DOHH2 (cell line): Measurements from ENCODE around the gene MCF2L2.
A peak's percentile ranks its signal among the peaks of the same experiment; 100 is the strongest.

Experiments used
- H3F3A ChIP-seq: fragments of 200-600 bp; sonication (generic), shearing (Covaris generic); 2 replicates; pipeline ENCODE4 v1.6.0; 2016; ENCODE audit warnings: antibody characterized with exemption, mild to moderate bottlenecking; ENCODE audit not compliant: control insufficient read depth, insufficient read depth
- H3K27ac ChIP-seq: fragments of 200-600 bp; sonication (generic); 2 replicates; pipeline ENCODE4 v1.5.1; 2014; ENCODE audit warnings: low read depth, mild to moderate bottlenecking, low read length, moderate library complexity
- H3K27me3 ChIP-seq: fragments of 200-600 bp; sonication (generic); 2 replicates; pipeline ENCODE4 v1.6.1; 2014; ENCODE audit warnings: mild to moderate bottlenecking, low read length, mixed read lengths; ENCODE audit not compliant: control insufficient read depth
- H3K36me3 ChIP-seq: fragments of 200-600 bp; sonication (generic); 2 replicates; pipeline ENCODE4 v1.6.1; 2014; ENCODE audit warnings: mild to moderate bottlenecking, low read length, moderate library complexity, mixed read lengths; ENCODE audit not compliant: control insufficient read depth
- H3K4me1 ChIP-seq: fragments of 200-600 bp; sonication (generic); 2 replicates; pipeline ENCODE4 v1.6.1; 2014; ENCODE audit warnings: mild to moderate bottlenecking, low read length, mixed read lengths; ENCODE audit not compliant: control insufficient read depth
- H3K4me2 ChIP-seq: fragments of 200-600 bp; sonication (generic); 2 replicates; pipeline ENCODE4 v1.6.0; 2014; ENCODE audit warnings: mild to moderate bottlenecking, low read length, moderate library complexity
- H3K4me3 ChIP-seq: fragments of 200-600 bp; sonication (generic); 2 replicates; pipeline ENCODE4 v1.5.1; 2014; ENCODE audit warnings: mild to moderate bottlenecking, low read length, mixed read lengths
- H3K79me2 ChIP-seq: fragments of 200-600 bp; sonication (generic); 2 replicates; pipeline ENCODE4 v1.6.1; 2014; ENCODE audit warnings: mild to moderate bottlenecking, low read length, mixed read lengths; ENCODE audit not compliant: control insufficient read depth
- H3K9me2 ChIP-seq: fragments of 200-600 bp; sonication (generic); replicated peaks from 2 replicates; pipeline ENCODE4 v1.6.1; 2014; ENCODE audit warnings: mild to moderate bottlenecking, low read length, mixed read lengths; ENCODE audit not compliant: control insufficient read depth
- H3K9me3 ChIP-seq: fragments of 200-600 bp; sonication (generic); 2 replicates; pipeline ENCODE4 v1.6.1; 2014; ENCODE audit warnings: antibody characterized with exemption, low read length, mixed read lengths; ENCODE audit not compliant: control insufficient read depth, insufficient read depth
- H4K20me1 ChIP-seq: fragments of 200-600 bp; sonication (generic); 2 replicates; pipeline ENCODE4 v1.6.0; 2014; ENCODE audit warnings: low read depth, mild to moderate bottlenecking, antibody characterized with exemption, low read length, moderate library complexity; ENCODE audit not compliant: control insufficient read depth, insufficient read depth
- CTCF ChIP-seq: fragments of 200-600 bp; sonication (generic); IDR thresholded peaks from one replicate; pipeline ENCODE4 v1.5.1; 2014; ENCODE audit warnings: antibody characterized with exemption, mild to moderate bottlenecking, low read depth, low read length; ENCODE audit not compliant: poor library complexity, severe bottlenecking
- EZH2phosphoT487 ChIP-seq: fragments of 200-600 bp; sonication (generic); IDR thresholded peaks from 2 replicates; pipeline ENCODE4 v1.6.1; 2017; ENCODE audit warnings: borderline replicate concordance, mild to moderate bottlenecking, antibody characterized with exemption, low read length, moderate library complexity, mixed read lengths

MCF2L2 gene

GRCh38 chr3:183435661-183436060, 7.2 kb upstream of the MCF2L2 start:
- Histone ChIP-seq H3K9me3 (no peaks in the 10 kb centered on the region), H4K20me1 (no peaks in the 10 kb centered on the region), H3K27me3 (peaks cover 17% of the 10 kb centered on the region), H3F3A (no peaks in the 10 kb centered on the region), H3K9me2 (no peaks in the 10 kb centered on the region), H3K4me3 (no peak overlapping the region), H3K4me1 (peaks cover 11% of the 10 kb centered on the region), H3K27ac (no peak overlapping the region), H3K4me2 (peak overlapping the region; percentile 28; the same call in 1 of the 2 replicates), H3K36me3 (no peaks in the 10 kb centered on the region), H3K79me2 (no peaks in the 10 kb centered on the region)
- TF ChIP-seq EZH2phosphoT487, result no peak

GRCh38 chr3:183434992-183435391, 6.6 kb upstream of the MCF2L2 start:
- no peaks in the 10 kb centered on the region for H3K9me3 ChIP-seq
- no peak overlapping the region for H3K27ac ChIP-seq
- TF ChIP-seq CTCF (no peak), EZH2phosphoT487 (no peak)
- no peaks in the 10 kb centered on the region for H3K79me2 ChIP-seq
- H3K36me3 ChIP-seq, result no peaks in the 10 kb centered on the region
- H3K4me2 ChIP-seq, result no peak overlapping the region
- H4K20me1 ChIP-seq, result no peaks in the 10 kb centered on the region
- H3K27me3 ChIP-seq, result peaks cover 21% of the 10 kb centered on the region
- no peaks in the 10 kb centered on the region for H3K9me2 ChIP-seq
- H3K4me3 ChIP-seq, result no peak overlapping the region
- peaks cover 11% of the 10 kb centered on the region for H3K4me1 ChIP-seq
- H3F3A ChIP-seq, result no peaks in the 10 kb centered on the region

GRCh38 chr3:183434503-183434902, 6.1 kb upstream of the MCF2L2 start:
- Histone ChIP-seq H3K4me3 (no peak overlapping the region), H3K27ac (no peak overlapping the region), H4K20me1 (no peaks in the 10 kb centered on the region), H3K36me3 (no peaks in the 10 kb centered on the region), H3F3A (no peaks in the 10 kb centered on the region), H3K4me2 (no peak overlapping the region), H3K9me3 (no peaks in the 10 kb centered on the region), H3K9me2 (no peaks in the 10 kb centered on the region), H3K4me1 (peaks cover 11% of the 10 kb centered on the region), H3K27me3 (peaks cover 25% of the 10 kb centered on the region), H3K79me2 (no peaks in the 10 kb centered on the region)
- TF ChIP-seq EZH2phosphoT487 (no peak), CTCF (no peak)

- Histone ChIP-seq H3K9me2 (no peaks in the 10 kb centered on the region), H3K36me3 (no peaks in the 10 kb centered on the region), H4K20me1 (no peaks in the 10 kb centered on the region), H3K27ac (no peak overlapping the region), H3K9me3 (no peaks in the 10 kb centered on the region), H3K27me3 (peaks cover 54% of the 10 kb centered on the region), H3K4me2 (no peak overlapping the region), H3K79me2 (no peaks in the 10 kb centered on the region), H3K4me3 (no peak overlapping the region), H3F3A (no peaks in the 10 kb centered on the region), H3K4me1 (peaks cover 14% of the 10 kb centered on the region)
- no peak for TF ChIP-seq CTCF
- no peak for TF ChIP-seq EZH2phosphoT487
Observed at GRCh38 chr3:183430325-183430957, 2.0 kb upstream of the MCF2L2 start.
